ENCODE data around the gene CDC42BPA.
"Not testable (repeated sequence)": the region's sequence is repeated elsewhere in the genome, so short reads cannot be mapped to it uniquely, and the experiment has no call there.

CDC42BPA gene

GRCh38 chr1:227065311-227065710 is 253.0 kb downstream of the CDC42BPA start:
- no peak for DNase-seq (ENCODE audit: low read depth in 2 of 2)

GRCh38 chr1:227062306-227062705 is 256.0 kb downstream of the CDC42BPA start:
- no peak for DNase-seq (ENCODE audit: low read depth in 2 of 2)

GRCh38 chr1:227059076-227059475 is 259.2 kb downstream of the CDC42BPA start:
- DNase-seq (ENCODE audit: low read depth in 2 of 2): no peak

- DNase-seq (ENCODE audit: low read depth in 2 of 2): no peak
Observed at GRCh38 chr1:227058321-227058751, 260.0 kb downstream of the CDC42BPA start.

- DNase-seq (ENCODE audit: low read depth in 2 of 2): no peak
Observed at GRCh38 chr1:227049253-227049652, 269.0 kb downstream of the CDC42BPA start.

GRCh38 chr1:227043755-227044154 is 274.5 kb downstream of the CDC42BPA start:
- no peak for DNase-seq (ENCODE audit: low read depth in 2 of 2)

GRCh38 chr1:227042292-227042691 is 276.0 kb downstream of the CDC42BPA start:
- no peak for DNase-seq (ENCODE audit: low read depth in 2 of 2)

- no peak for DNase-seq (ENCODE audit: low read depth in 2 of 2)
Observed at GRCh38 chr1:227038401-227038800, 279.9 kb downstream of the CDC42BPA start.

- DNase-seq (ENCODE audit: low read depth in 2 of 2): no peak
Observed at GRCh38 chr1:227037121-227037520, 281.2 kb downstream of the CDC42BPA start.

- no peak for DNase-seq (ENCODE audit: low read depth in 2 of 2)
Observed at GRCh38 chr1:227035316-227035715, 283.0 kb downstream of the CDC42BPA start.

- no peak for DNase-seq (ENCODE audit: low read depth in 2 of 2)
Observed at GRCh38 chr1:227033880-227034279, 284.4 kb downstream of the CDC42BPA start.

- no peak for DNase-seq (ENCODE audit: low read depth in 2 of 2)
Observed at GRCh38 chr1:227032396-227032795, 285.9 kb downstream of the CDC42BPA start.

GRCh38 chr1:227016990-227017389 is 301.3 kb downstream of the CDC42BPA start:
- DNase-seq (ENCODE audit: low read depth in 2 of 2): no peak

- DNase-seq (ENCODE audit: low read depth in 2 of 2): no peak
Observed at GRCh38 chr1:227010645-227011044, 307.6 kb downstream of the CDC42BPA start.

- DNase-seq (ENCODE audit: low read depth in 2 of 2): no peak
Observed at GRCh38 chr1:227009937-227010336, 308.4 kb downstream of the CDC42BPA start.

- no peak for DNase-seq (ENCODE audit: low read depth in 2 of 2)
Observed at GRCh38 chr1:227006226-227006796, 312.0 kb downstream of the CDC42BPA start.

- no peak for DNase-seq (ENCODE audit: low read depth in 2 of 2)
Observed at GRCh38 chr1:227004796-227005195, 313.5 kb downstream of the CDC42BPA start.

- DNase-seq (ENCODE audit: low read depth in 2 of 2): no peak
Observed at GRCh38 chr1:227003165-227003564, 315.1 kb downstream of the CDC42BPA start.

GRCh38 chr1:227002531-227003049 is 315.7 kb downstream of the CDC42BPA start:
- no peak for DNase-seq (ENCODE audit: low read depth in 2 of 2)

GRCh38 chr1:226999579-226999978 is 318.7 kb downstream of the CDC42BPA start:
- DNase-seq (ENCODE audit: low read depth in 2 of 2): not testable (repeated sequence)

GRCh38 chr1:226995365-226996332 is 322.6 kb downstream of the CDC42BPA start:
- DNase-seq (ENCODE audit: low read depth in 2 of 2): no peak

- DNase-seq (ENCODE audit: low read depth in 2 of 2): no peak
Observed at GRCh38 chr1:226994586-226995364, 323.5 kb downstream of the CDC42BPA start.

Data from stimulated activated CD4-positive, alpha-beta T cell treated with anti-CD3 and anti-CD28 coated beads, Interleukin-12 subunit alpha, Interleukin-12 subunit beta, amount 100 ng/mL, for 24 hours (primary cell).